Measurements from ENCODE around the gene ZNF296. TPM values are rescaled to one million over a fixed set of nuclear protein-coding genes. Genes with fewer than 3 reads are reported as not detected.

The ZNF296 gene
- total RNA-seq, 1 donor from 2014 or later, result 1.0 TPM

DNA sequence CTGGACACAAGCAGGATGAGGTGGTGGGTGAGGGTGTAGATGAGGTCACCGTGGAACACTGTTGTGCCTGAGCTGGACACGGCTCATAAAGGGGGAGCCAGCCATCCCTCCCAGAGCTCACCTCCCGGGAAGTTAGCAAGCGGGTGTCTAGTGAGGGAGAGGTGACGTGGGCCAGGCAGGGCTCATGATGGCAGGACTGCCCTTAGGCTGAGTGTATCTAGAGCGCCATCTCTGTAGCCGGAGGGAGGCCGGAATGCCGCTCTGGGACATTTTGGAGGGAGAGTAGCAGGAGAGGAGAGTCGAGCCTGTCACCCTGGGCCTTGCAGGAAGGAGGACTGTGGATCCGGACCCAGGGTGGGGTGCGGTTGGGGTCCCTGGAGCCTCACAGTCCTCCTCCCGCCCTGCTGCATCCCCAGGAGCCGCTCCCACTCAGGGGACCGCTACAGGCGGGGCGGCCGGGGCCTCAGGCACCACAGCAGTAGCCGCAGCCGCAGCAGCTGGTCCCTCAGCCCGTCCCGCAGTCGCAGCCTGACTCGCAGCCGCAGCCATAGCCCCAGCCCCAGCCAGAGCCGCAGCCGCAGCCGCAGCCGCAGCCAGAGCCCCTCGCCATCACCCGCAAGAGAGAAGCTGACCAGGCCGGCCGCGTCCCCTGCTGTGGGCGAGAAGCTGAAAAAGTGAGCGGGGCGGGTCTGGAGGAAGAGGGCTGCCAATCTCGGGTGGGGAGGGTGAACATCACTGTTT, 9.2 kb downstream of the ZNF296 start:
- no peak for TF ChIP-seq CTCF (IDR thresholded peaks at IDR 0.05; ENCODE audit: insufficient read depth, low read length, poor library complexity, severe bottlenecking)
- H3K4me3 ChIP-seq (ENCODE audit: low read depth, low read length), result no peak overlapping the region
- peaks cover 1% of the 10 kb centered on the region for H3K36me3 ChIP-seq (ENCODE audit: control insufficient read depth, insufficient read depth, low read length)
- DNase-seq (ENCODE audit: low read depth), result no peak
- no peaks in the 10 kb centered on the region for H3K27me3 ChIP-seq (ENCODE audit: control insufficient read depth, insufficient read depth, low read length)

- no peak for DNase-seq (ENCODE audit: low read depth)
- TF ChIP-seq CTCF (IDR thresholded peaks at IDR 0.05; ENCODE audit: insufficient read depth, low read length, poor library complexity, severe bottlenecking), result no peak
- H3K36me3 ChIP-seq (ENCODE audit: control insufficient read depth, insufficient read depth, low read length), result peaks cover 2% of the 10 kb centered on the region
Observed at GRCh38 chr19:45063851-45064801, 12.2 kb downstream of the ZNF296 start.

GRCh38 chr19:45061965-45062364, 14.3 kb downstream of the ZNF296 start:
- TF ChIP-seq CTCF (IDR thresholded peaks at IDR 0.05; ENCODE audit: insufficient read depth, low read length, poor library complexity, severe bottlenecking), result no peak
- Histone ChIP-seq H3K4me3 (ENCODE audit: low read depth, low read length) (no peak overlapping the region), H3K36me3 (ENCODE audit: control insufficient read depth, insufficient read depth, low read length) (peaks cover 3% of the 10 kb centered on the region), H3K27me3 (ENCODE audit: control insufficient read depth, insufficient read depth, low read length) (no peaks in the 10 kb centered on the region)
- DNase-seq (ENCODE audit: low read depth), result no peak

More at GRCh38 chr19:45063851-45064801, 12.2 kb downstream of the ZNF296 start:
- no peaks in the 10 kb centered on the region for H3K27me3 ChIP-seq (ENCODE audit: control insufficient read depth, insufficient read depth, low read length)
- no peak overlapping the region for H3K4me3 ChIP-seq (ENCODE audit: low read depth, low read length)

- peak; percentile 89 for TF ChIP-seq CTCF (IDR thresholded peaks at IDR 0.05; ENCODE audit: insufficient read depth, low read length, poor library complexity, severe bottlenecking)
- no peak overlapping the region for H3K4me3 ChIP-seq (ENCODE audit: low read depth, low read length)
- H3K36me3 ChIP-seq (ENCODE audit: control insufficient read depth, insufficient read depth, low read length), result peaks cover 5% of the 10 kb centered on the region
- peak; percentile 45 for DNase-seq (ENCODE audit: low read depth)
- H3K27me3 ChIP-seq (ENCODE audit: control insufficient read depth, insufficient read depth, low read length), result no peaks in the 10 kb centered on the region
Observed at GRCh38 chr19:45059258-45059965, 16.9 kb downstream of the ZNF296 start.

GRCh38 chr19:45058622-45059159, 17.6 kb downstream of the ZNF296 start:
- TF ChIP-seq CTCF (IDR thresholded peaks at IDR 0.05; ENCODE audit: insufficient read depth, low read length, poor library complexity, severe bottlenecking), result no peak
- no peaks in the 10 kb centered on the region for H3K27me3 ChIP-seq (ENCODE audit: control insufficient read depth, insufficient read depth, low read length)
- peaks cover 5% of the 10 kb centered on the region for H3K36me3 ChIP-seq (ENCODE audit: control insufficient read depth, insufficient read depth, low read length)
- H3K4me3 ChIP-seq (ENCODE audit: low read depth, low read length), result no peak overlapping the region
- no peak for DNase-seq (ENCODE audit: low read depth)
